Small intestine (tissue), 7 donors: ENCODE data around the gene PACS1. TPM values are rescaled to one million over a fixed set of nuclear protein-coding genes. Genes with fewer than 3 reads are reported as not detected.

ENCODE experiments used
- DNase-seq, 2 donors: peaks; one replicate each; pipeline versions ENCODE4 v3.0.0 to v3.0.0-alpha.2; 2013
- FAIRE-seq: peaks from 2 replicates; lab custom pipeline; 2012; peaks lifted over from hg19 to GRCh38; lab: Jason Lieb, UNC
- H3K27ac ChIP-seq, 3 donors: one replicate each; pipeline ENCODE4 v1.5.1; 2013; ENCODE audit warnings: low read length in 2 of 3, mild to moderate bottlenecking in 2 of 3, control low read depth in 1 of 3, inconsistent platforms in 1 of 3, low read depth in 1 of 3, moderate library complexity in 1 of 3
- H3K27me3 ChIP-seq, 3 donors: one replicate each; pipeline ENCODE4 v1.6.1; 2013; ENCODE audit warnings: low read length in 3 of 3, inconsistent platforms in 1 of 3; ENCODE audit not compliant: control insufficient read depth in 3 of 3, insufficient read depth in 3 of 3
- H3K36me3 ChIP-seq, 3 donors: one replicate each; pipeline ENCODE4 v1.6.1; 2013; ENCODE audit warnings: low read length in 3 of 3, inconsistent platforms in 1 of 3, low read depth in 1 of 3, mild to moderate bottlenecking in 1 of 3, moderate library complexity in 1 of 3; ENCODE audit not compliant: control insufficient read depth in 3 of 3, insufficient read depth in 2 of 3
- H3K4me1 ChIP-seq, 3 donors: one replicate each; pipeline ENCODE4 v1.6.1; 2013; ENCODE audit warnings: low read length in 2 of 3, inconsistent platforms in 1 of 3, low read depth in 1 of 3, mild to moderate bottlenecking in 1 of 3, moderate library complexity in 1 of 3; ENCODE audit not compliant: control insufficient read depth in 3 of 3, insufficient read depth in 2 of 3
- H3K4me3 ChIP-seq, 3 donors: one replicate each; pipeline ENCODE4 v1.5.1; 2013; ENCODE audit warnings: low read length in 3 of 3, control low read depth in 1 of 3, inconsistent platforms in 1 of 3, low read depth in 1 of 3, mild to moderate bottlenecking in 1 of 3, moderate library complexity in 1 of 3
- H3K9me3 ChIP-seq, 2 donors: one replicate each; pipeline ENCODE4 v1.6.1; 2013; ENCODE audit warnings: low read depth in 1 of 2, low read length in 1 of 2; ENCODE audit not compliant: control insufficient read depth in 2 of 2, insufficient read depth in 1 of 2
- WGBS, 3 donors: extraction: QIAGEN DNeasy Blood & Tissue Kit; methylation state at CpG; one replicate each; pipeline ENCODE4 v1.1.7; 2013; 5-methylcytosine and 5-hydroxymethylcytosine counted together
- polyA plus RNA-seq, 4 donors: library from polyadenylated mRNA; stranded (reverse) in 3 of 4; unstranded in 1 of 4; fragments of 200-250 nt in 3 of 4; fragments of 120-200 nt in 1 of 4; gene quantifications; one replicate each; pipeline versions ENCODE4 v1.2.1 to v1.2.3, GENCODE V29; 2013
- donor health status: healthy with polysubstance abuse.
- donor health status: control.
- donor health status: control.
- donor health status: Bipolar disorder and iron deficiency.
- donor health status: healthy.

PACS1 gene
- polyA plus RNA-seq, 4 donors = 4.0 to 22.9 (median 10.0) TPM

- no peak overlapping the region for H3K4me3 ChIP-seq
- no peak for FAIRE-seq
- peaks cover 2 to 14% (median 10%) of the 10 kb centered on the region in 3 donors for H3K4me1 ChIP-seq
- H3K9me3 ChIP-seq = no peaks in the 10 kb centered on the region
- H3K36me3 ChIP-seq = peaks cover 0 to 3% (median 0%) of the 10 kb centered on the region in 3 donors
- no peaks in the 10 kb centered on the region for H3K27me3 ChIP-seq
- 87 to 95% (median 93%) methylated on average over 6 of the region's 6 CpGs for WGBS, 3 donors
- H3K27ac ChIP-seq = no peak overlapping the region
- no peak for DNase-seq
Measured at GRCh38 chr11:66123902-66124301, 53.8 kb downstream of the PACS1 start.

- H3K27me3 ChIP-seq = no peaks in the 10 kb centered on the region
- DNase-seq (no peak), FAIRE-seq (no peak)
- H3K27ac ChIP-seq = peak overlapping the region in 1 of 3 donors; percentile 48
- WGBS, 3 donors = 88 to 94% (median 94%) methylated on average over 3 of the region's 3 CpGs
- H3K4me1 ChIP-seq = peaks cover 2 to 10% (median 8%) of the 10 kb centered on the region in 3 donors
- H3K36me3 ChIP-seq = peaks cover 0 to 3% (median 0%) of the 10 kb centered on the region in 3 donors
- H3K9me3 ChIP-seq = no peaks in the 10 kb centered on the region
- no peak overlapping the region for H3K4me3 ChIP-seq
Measured at GRCh38 chr11:66124564-66124963, 54.5 kb downstream of the PACS1 start.

GRCh38 chr11:66126064-66126463 lies 56.0 kb downstream of the PACS1 start:
- 22 to 45% (median 29%) methylated on average over 3 of the region's 3 CpGs for WGBS, 3 donors
- Histone ChIP-seq H3K27ac (peak overlapping the region in 2 of 3 donors; percentile 44 to 76), H3K27me3 (no peaks in the 10 kb centered on the region), H3K4me3 (no peak overlapping the region), H3K36me3 (peaks cover 0 to 3% (median 0%) of the 10 kb centered on the region in 3 donors), H3K9me3 (no peaks in the 10 kb centered on the region), H3K4me1 (peaks cover 0 to 10% (median 4%) of the 10 kb centered on the region in 3 donors)
- FAIRE-seq (no peak), DNase-seq (peak in 1 of 2 donors; percentile 60)

- Histone ChIP-seq H3K27me3 (no peaks in the 10 kb centered on the region), H3K4me3 (no peak overlapping the region), H3K4me1 (peaks cover 0 to 10% (median 4%) of the 10 kb centered on the region in 3 donors), H3K27ac (peak overlapping the region in 2 of 3 donors; percentile 24 to 76), H3K36me3 (peaks cover 0 to 3% (median 0%) of the 10 kb centered on the region in 3 donors), H3K9me3 (no peaks in the 10 kb centered on the region)
- WGBS, 3 donors = 38 to 62% (median 51%) methylated on average over 14 of the region's 14 CpGs
- no peak for FAIRE-seq
- DNase-seq = peak; percentile 18 to 40
Measured at GRCh38 chr11:66126808-66127555, 56.9 kb downstream of the PACS1 start.

- WGBS, 3 donors = 74 to 89% (median 78%) methylated on average over 3 of the region's 3 CpGs
- DNase-seq (no peak), FAIRE-seq (no peak)
- peaks cover 0 to 7% (median 3%) of the 10 kb centered on the region in 3 donors for H3K4me1 ChIP-seq
- no peak overlapping the region for H3K27ac ChIP-seq
- H3K4me3 ChIP-seq = no peak overlapping the region
- no peaks in the 10 kb centered on the region for H3K9me3 ChIP-seq
- no peaks in the 10 kb centered on the region for H3K27me3 ChIP-seq
- peaks cover 0 to 3% (median 0%) of the 10 kb centered on the region in 3 donors for H3K36me3 ChIP-seq
Measured at GRCh38 chr11:66130978-66131377, 60.9 kb downstream of the PACS1 start.

GRCh38 chr11:66131937-66132632 lies 62.0 kb downstream of the PACS1 start:
- H3K36me3 ChIP-seq = peaks cover 0 to 3% (median 0%) of the 10 kb centered on the region in 3 donors
- H3K27me3 ChIP-seq = no peaks in the 10 kb centered on the region
- WGBS, 3 donors = 78 to 86% (median 84%) methylated on average over 7 of the region's 7 CpGs
- H3K4me1 ChIP-seq = peaks cover 0 to 6% (median 4%) of the 10 kb centered on the region in 3 donors
- FAIRE-seq (no peak), DNase-seq (no peak)
- no peaks in the 10 kb centered on the region for H3K9me3 ChIP-seq
- no peak overlapping the region for H3K4me3 ChIP-seq
- no peak overlapping the region for H3K27ac ChIP-seq

- Histone ChIP-seq H3K36me3 (peaks cover 0 to 3% (median 0%) of the 10 kb centered on the region in 3 donors), H3K4me3 (no peak overlapping the region), H3K9me3 (no peaks in the 10 kb centered on the region), H3K4me1 (peaks cover 6 to 12% (median 11%) of the 10 kb centered on the region in 3 donors), H3K27me3 (no peaks in the 10 kb centered on the region), H3K27ac (no peak overlapping the region)
- DNase-seq = no peak
- 68 to 78% (median 72%) methylated on average over 6 of the region's 6 CpGs for WGBS, 3 donors
- no peak for FAIRE-seq
Measured at GRCh38 chr11:66133216-66133775, 63.2 kb downstream of the PACS1 start.

- Histone ChIP-seq H3K27me3 (no peaks in the 10 kb centered on the region), H3K4me3 (no peak overlapping the region), H3K4me1 (peaks cover 6 to 12% (median 11%) of the 10 kb centered on the region in 3 donors), H3K9me3 (no peaks in the 10 kb centered on the region), H3K27ac (peak overlapping the region in 1 of 3 donors; percentile 6), H3K36me3 (no peaks in the 10 kb centered on the region)
- DNase-seq (no peak), FAIRE-seq (no peak)
- WGBS, 3 donors = 47 to 61% (median 50%) methylated on average over 5 of the region's 5 CpGs
Measured at GRCh38 chr11:66136752-66137123, 66.7 kb downstream of the PACS1 start.
